Muscle layer of colon (tissue), 2 donors: Measurements from ENCODE around the gene CYB5R2.

Source experiments
- H3K27ac ChIP-seq: one replicate; pipeline ENCODE4 v1.7.0; 2013; ENCODE audit warnings: low read depth, mild to moderate bottlenecking, low read length, moderate library complexity
- H3K27me3 ChIP-seq, 2 donors: one replicate each; pipeline ENCODE4 v1.7.0; 2013; ENCODE audit warnings: low read length in 2 of 2, mild to moderate bottlenecking in 2 of 2; ENCODE audit not compliant: insufficient read depth in 2 of 2, control insufficient read depth in 1 of 2
- H3K36me3 ChIP-seq: one replicate; pipeline ENCODE4 v1.7.0; 2013; ENCODE audit warnings: mild to moderate bottlenecking, low read length; ENCODE audit not compliant: insufficient read depth
- H3K4me1 ChIP-seq: one replicate; pipeline ENCODE4 v1.7.0; 2013; ENCODE audit warnings: mild to moderate bottlenecking, low read length; ENCODE audit not compliant: insufficient read depth
- H3K4me3 ChIP-seq, 2 donors: one replicate each; pipeline ENCODE4 v1.7.0; 2013; ENCODE audit warnings: low read length in 2 of 2, low read depth in 1 of 2, mild to moderate bottlenecking in 1 of 2, moderate library complexity in 1 of 2
- H3K9ac ChIP-seq: one replicate; pipeline ENCODE4 v1.7.0; 2013; ENCODE audit warnings: low read length
- H3K9me3 ChIP-seq: one replicate; pipeline ENCODE4 v1.7.0; 2013; ENCODE audit warnings: mild to moderate bottlenecking, low read length
- donor health status: abdominal sarcoma.
- donor health status: Adenocarcinoma of cecum.

The CYB5R2 gene

GRCh38 chr11:7687386-7687785 lies 14.1 kb upstream of the CYB5R2 start:
- Histone ChIP-seq H3K27ac (no peak overlapping the region), H3K4me3 (no peak overlapping the region), H3K9ac (no peak overlapping the region), H3K36me3 (no peaks in the 10 kb centered on the region), H3K9me3 (no peaks in the 10 kb centered on the region), H3K4me1 (no peaks in the 10 kb centered on the region), H3K27me3 (no peaks in the 10 kb centered on the region)

- H3K9ac ChIP-seq, result no peak overlapping the region
- H3K27ac ChIP-seq, result no peak overlapping the region
- no peaks in the 10 kb centered on the region for H3K27me3 ChIP-seq
- no peak overlapping the region for H3K4me3 ChIP-seq
- no peaks in the 10 kb centered on the region for H3K36me3 ChIP-seq
- no peaks in the 10 kb centered on the region for H3K9me3 ChIP-seq
- no peaks in the 10 kb centered on the region for H3K4me1 ChIP-seq
These were observed 13.5 kb upstream of the CYB5R2 start for GRCh38 chr11:7686761-7687160.

DNA sequence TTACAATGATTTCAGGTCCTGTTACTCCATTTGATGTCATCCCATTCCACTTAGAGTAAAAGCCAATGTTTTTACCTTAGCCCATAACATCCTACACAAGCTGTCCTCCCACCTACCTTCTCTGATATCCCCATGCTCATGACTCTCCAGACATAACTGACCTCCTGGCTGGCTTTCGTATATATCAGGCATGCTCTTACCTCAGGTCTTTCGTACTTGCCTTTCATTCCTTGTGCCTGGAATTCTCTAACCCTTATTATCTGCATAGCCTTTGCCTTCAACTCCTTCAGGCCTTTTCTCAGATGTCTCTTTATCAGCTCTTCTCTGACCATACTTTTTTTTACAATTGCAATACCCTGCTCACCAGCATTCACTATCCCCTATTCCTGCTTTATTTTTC lies 10.3 kb upstream of the CYB5R2 start:
- Histone ChIP-seq H3K27me3 (no peaks in the 10 kb centered on the region), H3K9me3 (no peaks in the 10 kb centered on the region), H3K36me3 (no peaks in the 10 kb centered on the region), H3K27ac (no peak overlapping the region), H3K4me3 (no peak overlapping the region), H3K9ac (no peak overlapping the region), H3K4me1 (no peaks in the 10 kb centered on the region)

- H3K27me3 ChIP-seq, result peaks cover under 1 to 16% of the 10 kb centered on the region in 2 donors
- H3K4me3 ChIP-seq, result no peak overlapping the region
- no peak overlapping the region for H3K9ac ChIP-seq
These were observed 4.5 kb upstream of the CYB5R2 start for GRCh38 chr11:7677796-7678201.

DNA sequence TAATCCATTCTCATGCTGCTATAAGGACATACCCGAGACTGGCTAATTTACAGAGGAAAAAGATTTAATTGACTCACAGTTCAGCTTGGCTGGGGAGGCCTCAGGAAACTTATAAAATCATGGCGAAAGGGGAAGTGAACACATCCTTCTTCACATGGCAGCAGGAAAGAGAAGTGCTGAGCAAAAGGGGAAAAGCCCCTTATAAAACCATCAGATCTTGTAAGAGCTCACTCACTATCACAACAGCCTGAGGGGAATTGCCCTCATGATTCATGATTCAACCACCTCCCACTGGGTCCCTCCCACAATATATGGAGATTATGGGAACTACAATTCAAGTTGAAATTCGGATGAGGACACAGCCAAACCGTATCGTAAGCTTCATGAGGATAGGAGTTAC lies 3.8 kb upstream of the CYB5R2 start:
- Histone ChIP-seq H3K27me3 (peaks cover 3 to 24% of the 10 kb centered on the region in 2 donors), H3K9me3 (no peaks in the 10 kb centered on the region), H3K36me3 (no peaks in the 10 kb centered on the region), H3K4me1 (peaks cover 8% of the 10 kb centered on the region), H3K27ac (no peak overlapping the region), H3K9ac (no peak overlapping the region), H3K4me3 (no peak overlapping the region)

More at GRCh38 chr11:7677796-7678201, 4.5 kb upstream of the CYB5R2 start:
- no peak overlapping the region for H3K27ac ChIP-seq
- H3K4me1 ChIP-seq, result peaks cover 8% of the 10 kb centered on the region
- no peaks in the 10 kb centered on the region for H3K36me3 ChIP-seq
- H3K9me3 ChIP-seq, result no peaks in the 10 kb centered on the region

DNA sequence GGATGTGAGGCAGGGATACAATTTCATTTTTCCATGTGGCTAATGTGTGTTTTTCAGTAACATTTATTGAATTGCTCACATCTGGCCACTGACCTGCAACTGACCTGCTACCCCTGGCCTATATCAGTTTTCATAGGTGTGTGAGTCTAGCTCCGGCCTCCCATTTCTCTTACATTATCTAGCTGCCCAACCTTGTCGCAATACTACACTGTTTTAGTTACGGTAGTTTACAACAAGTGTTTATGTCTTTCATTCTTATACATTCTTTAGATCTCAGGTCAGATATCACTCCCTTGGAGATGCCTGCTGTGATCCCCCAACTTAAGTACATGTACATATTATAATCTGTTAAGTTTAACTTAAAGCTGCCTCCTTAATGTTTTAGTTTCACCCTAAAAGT lies 2.3 kb upstream of the CYB5R2 start:
- H3K4me3 ChIP-seq, result no peak overlapping the region
- H3K9me3 ChIP-seq, result no peaks in the 10 kb centered on the region
- peaks cover 8% of the 10 kb centered on the region for H3K4me1 ChIP-seq
- no peak overlapping the region for H3K27ac ChIP-seq
- peaks cover 3 to 29% of the 10 kb centered on the region in 2 donors for H3K27me3 ChIP-seq
- H3K9ac ChIP-seq, result no peak overlapping the region
- H3K36me3 ChIP-seq, result no peaks in the 10 kb centered on the region

DNA sequence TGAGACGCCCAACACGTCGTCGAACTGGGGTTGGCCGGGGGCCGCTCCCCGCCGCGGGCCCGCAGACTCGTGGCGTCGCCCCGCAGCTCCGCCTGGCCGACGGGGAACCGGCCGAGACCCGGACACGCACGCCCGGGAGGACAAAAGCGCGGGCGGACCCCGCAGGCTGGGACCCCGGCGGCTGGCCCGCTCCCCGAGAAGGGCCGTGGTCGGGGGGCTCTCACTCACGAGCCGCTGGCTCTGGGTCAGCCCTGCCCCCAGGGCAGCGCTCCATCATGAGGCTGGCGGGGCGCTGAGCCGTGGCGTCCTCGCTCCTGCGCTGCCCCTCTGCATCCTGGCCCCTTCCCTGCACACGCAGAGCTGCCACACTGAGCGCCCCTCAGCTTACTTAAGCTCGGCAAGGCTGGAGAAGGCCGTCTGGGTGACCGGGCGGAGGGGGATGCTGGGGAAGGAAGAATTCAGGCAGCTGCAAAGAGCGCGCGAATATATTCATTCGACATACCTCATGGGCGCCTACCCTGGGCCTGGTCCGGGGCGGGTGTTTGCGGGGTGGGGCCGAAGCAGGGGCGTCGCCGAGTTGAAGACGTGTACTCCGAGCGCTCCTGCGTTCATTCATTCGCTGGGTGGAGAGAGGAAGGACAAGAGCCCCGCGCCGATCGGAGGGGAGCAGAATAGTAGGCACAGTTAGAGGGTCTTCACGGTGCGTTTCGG lies 579 bp upstream of the CYB5R2 start:
- peaks cover 8% of the 10 kb centered on the region for H3K4me1 ChIP-seq
- no peak overlapping the region for H3K9ac ChIP-seq
- peaks cover 3 to 29% of the 10 kb centered on the region in 2 donors for H3K27me3 ChIP-seq
- H3K27ac ChIP-seq, result no peak overlapping the region
- H3K4me3 ChIP-seq, result peak overlapping the region; percentile 41 to 42
- no peaks in the 10 kb centered on the region for H3K36me3 ChIP-seq
- H3K9me3 ChIP-seq, result no peaks in the 10 kb centered on the region

GRCh38 chr11:7672276-7672959 lies 882 bp downstream of the CYB5R2 start:
- Histone ChIP-seq H3K27me3 (peaks cover 3 to 29% of the 10 kb centered on the region in 2 donors), H3K9me3 (no peaks in the 10 kb centered on the region), H3K4me3 (no peak overlapping the region), H3K9ac (no peak overlapping the region), H3K4me1 (peaks cover under 1% of the 10 kb centered on the region), H3K36me3 (no peaks in the 10 kb centered on the region), H3K27ac (no peak overlapping the region)

DNA sequence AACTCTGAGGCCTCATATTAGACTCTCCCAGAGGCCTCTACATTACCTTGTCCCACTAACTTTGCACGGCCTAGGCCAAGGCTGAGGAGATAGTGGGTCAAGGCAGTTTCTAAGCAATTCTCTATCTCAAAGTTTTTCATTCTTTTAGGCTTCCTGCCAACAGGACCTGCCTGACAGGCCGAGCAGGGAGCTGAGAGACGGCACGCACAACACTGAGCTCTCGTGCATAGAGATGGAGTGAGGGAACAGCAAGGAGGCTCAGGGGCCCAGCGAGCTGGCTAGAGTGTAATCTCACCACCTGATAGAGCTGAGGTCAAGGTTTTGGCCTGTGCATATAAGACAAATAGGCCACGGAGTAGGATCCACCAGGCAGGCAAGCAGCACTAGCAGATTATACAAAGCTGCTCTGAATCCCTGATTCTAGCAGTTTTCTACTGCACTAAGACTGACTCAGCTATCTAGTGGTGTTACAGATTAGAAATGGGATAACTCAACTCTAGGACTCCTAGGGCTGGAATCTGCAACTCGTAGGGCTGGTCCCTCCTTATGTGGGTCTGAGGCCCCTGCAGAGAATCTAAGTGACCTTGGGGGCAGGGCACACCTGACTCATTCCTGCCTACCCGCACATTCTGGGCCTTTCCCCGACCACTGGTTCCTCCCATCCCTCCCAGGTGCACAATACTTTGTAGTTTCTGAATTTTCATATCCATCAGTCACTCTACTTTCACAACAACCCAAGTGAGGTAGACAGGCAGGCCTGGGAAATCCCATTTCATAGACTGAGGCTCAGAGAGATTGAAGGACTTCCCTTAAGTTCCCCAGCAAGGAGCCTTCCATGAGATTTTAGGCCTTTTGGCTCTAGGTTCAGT lies 1.7 kb downstream of the CYB5R2 start:
- H3K4me1 ChIP-seq, result no peaks in the 10 kb centered on the region
- no peaks in the 10 kb centered on the region for H3K9me3 ChIP-seq
- no peak overlapping the region for H3K9ac ChIP-seq
- no peak overlapping the region for H3K4me3 ChIP-seq
- H3K27me3 ChIP-seq, result peaks cover 3 to 29% of the 10 kb centered on the region in 2 donors
- H3K36me3 ChIP-seq, result no peaks in the 10 kb centered on the region
- no peak overlapping the region for H3K27ac ChIP-seq

- no peak overlapping the region for H3K27ac ChIP-seq
These were observed 2.7 kb downstream of the CYB5R2 start for GRCh38 chr11:7670641-7671040.

DNA sequence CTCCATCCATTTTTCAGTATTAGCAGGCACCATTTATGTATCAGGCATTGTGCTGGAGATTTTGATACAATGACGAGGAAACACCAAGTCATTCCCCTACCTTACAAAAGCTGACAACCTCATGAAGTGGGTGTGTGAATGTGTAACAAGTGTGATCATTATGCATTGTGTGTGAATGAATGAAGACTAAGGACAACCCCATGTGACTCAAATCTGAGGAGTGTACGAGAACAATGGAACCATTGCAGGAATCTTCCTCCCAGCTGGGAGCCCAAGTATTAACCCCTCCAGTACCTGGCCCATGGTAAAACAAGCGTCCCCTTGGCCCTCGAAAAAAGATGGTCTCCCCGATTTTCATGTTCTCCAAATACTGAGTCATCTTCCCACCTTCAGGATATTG lies 4.4 kb downstream of the CYB5R2 start:
- H3K27me3 ChIP-seq, result peaks cover 3 to 23% of the 10 kb centered on the region in 2 donors
- no peak overlapping the region for H3K27ac ChIP-seq
- H3K4me3 ChIP-seq, result no peak overlapping the region
- H3K36me3 ChIP-seq, result no peaks in the 10 kb centered on the region
- no peaks in the 10 kb centered on the region for H3K9me3 ChIP-seq
- H3K4me1 ChIP-seq, result no peaks in the 10 kb centered on the region
- no peak overlapping the region for H3K9ac ChIP-seq

More at GRCh38 chr11:7670641-7671040, 2.7 kb downstream of the CYB5R2 start:
- Histone ChIP-seq H3K9ac (no peak overlapping the region), H3K9me3 (no peaks in the 10 kb centered on the region), H3K4me3 (no peak overlapping the region), H3K27me3 (peaks cover 3 to 29% of the 10 kb centered on the region in 2 donors), H3K4me1 (no peaks in the 10 kb centered on the region), H3K36me3 (no peaks in the 10 kb centered on the region)
